Iris pigment epithelial cell (primary cell): ENCODE measurements around the gene CAGE1.
"Not testable (repeated sequence)": the region's sequence is repeated elsewhere in the genome, so short reads cannot be mapped to it uniquely, and the experiment has no call there.

Experiments
- DNase-seq: peaks from one replicate; pipeline ENCODE4 v3.0.0-alpha.2; 2011; ENCODE audit warnings: low read depth

The CAGE1 gene

DNA sequence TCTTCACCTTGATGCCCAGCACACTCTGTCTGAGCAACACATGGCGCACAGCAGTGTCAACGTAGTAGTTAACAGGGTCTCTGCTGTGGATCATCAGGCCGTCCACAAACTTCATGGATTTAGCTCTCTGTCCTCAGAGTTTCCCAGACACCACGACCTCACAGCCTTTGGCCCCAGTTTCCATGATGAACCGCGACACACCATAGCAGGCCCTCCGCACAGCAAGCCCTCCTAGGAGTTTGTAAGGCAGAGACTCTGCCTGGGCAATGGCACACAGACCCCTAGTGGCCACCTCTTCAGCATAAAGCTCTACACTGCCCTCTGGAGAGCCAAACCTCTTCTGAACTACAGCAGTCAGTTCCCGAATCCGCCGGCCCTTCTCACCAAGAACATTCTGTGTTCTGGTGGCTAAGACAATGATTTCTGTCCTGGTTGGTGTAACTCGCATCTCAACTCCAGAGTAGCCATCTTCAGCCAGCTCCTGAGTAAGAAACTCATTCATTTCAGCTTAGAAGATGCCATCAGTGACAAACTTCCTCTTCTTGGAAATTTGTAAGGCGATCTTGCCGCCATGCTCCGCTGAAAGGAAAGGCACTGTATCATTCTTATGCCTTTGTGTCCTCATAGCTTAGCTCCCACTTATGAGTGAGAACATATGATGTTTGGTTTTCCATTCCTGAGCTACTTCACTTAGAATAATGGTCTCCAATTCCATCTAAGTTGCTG, 50.4 kb downstream of the CAGE1 start:
- DNase-seq = not testable (repeated sequence)

DNA sequence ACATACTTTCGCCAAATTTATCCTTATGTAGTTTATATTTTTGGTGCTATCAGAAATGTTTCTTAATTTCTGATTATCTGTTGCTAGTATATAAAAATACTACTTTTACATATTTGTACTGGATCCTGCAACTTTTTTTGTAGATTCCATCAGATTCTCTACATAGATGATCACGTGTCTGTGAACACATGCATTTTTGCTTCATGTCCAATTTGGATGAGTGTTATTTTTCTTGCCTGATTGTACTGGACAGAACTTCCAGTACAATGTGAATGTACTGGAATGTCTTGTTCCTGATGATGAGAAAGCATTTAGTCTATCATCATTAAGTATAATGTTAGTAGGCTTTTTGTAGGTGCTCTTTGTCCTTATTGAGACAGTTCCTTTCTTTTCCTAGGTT, 51.5 kb downstream of the CAGE1 start:
- DNase-seq = no peak

DNA sequence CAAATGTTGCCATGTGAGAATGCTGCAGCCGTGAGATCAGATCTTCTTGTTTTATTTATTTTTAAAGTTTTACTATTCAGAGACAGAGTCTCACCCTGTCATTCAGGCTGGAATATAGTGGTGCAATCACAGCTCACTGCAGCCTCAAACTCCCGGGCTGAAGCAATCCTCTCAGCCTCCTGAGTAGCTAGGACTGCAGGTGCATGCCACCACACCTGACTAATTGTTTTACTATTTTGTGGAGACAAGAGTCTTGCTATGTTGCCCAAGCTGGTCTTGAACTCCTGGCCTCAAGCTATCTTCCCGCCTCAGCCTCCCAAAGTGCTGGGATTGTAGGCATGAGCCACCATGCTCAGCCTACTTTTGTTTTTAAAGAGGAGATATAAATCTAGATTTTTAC, 54.0 kb downstream of the CAGE1 start:
- no peak for DNase-seq

DNA sequence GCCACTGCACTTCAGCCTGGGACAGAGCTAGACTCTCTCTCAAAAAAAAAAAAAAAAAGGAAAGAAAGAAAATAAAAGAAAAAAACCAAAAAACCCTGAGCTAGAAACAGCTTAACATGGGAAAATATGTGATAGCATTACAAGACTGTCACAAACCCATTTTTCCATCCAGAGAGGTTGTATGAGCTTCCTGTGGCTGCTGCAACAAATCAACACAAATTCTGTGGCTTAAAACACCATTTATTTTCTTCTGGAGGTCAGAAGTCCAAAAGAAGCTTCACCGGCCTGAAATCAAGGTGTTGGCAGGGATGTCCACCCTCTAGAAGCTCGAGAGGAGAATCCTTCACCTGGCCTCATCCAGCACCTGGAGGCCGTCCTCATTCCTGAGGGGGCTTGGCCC, 54.9 kb downstream of the CAGE1 start:
- no peak for DNase-seq

DNA sequence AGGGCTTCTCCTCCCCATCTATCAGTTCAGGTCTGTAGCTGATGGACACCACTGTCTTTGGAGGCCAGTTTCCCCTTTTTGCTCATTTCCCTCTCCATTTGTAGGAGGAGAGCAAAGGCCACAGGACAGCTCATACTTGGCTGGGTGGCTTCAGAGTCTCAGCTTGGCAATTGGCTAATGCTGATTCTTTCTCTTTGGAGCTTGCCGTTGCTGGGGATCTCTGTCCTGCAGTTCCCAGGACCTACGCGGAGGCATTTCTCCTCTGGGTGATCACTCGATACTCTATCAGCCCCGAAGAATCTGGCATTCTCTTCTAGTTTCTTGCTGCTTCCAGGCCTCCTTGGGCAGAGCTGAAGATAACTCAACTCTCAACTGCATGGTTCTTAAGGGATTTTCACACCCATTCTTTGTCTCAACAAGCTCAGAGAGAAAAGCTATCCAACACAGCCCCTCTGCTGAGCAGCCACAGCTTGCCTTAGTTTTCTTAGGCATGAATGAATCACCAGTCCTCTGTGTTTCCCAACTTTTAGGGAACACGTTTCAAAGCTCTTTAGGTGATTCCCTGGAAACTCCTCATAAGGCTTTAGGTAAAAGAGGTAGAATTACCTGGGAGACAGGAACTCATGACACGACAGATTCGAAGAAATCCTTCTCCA, 57.3 kb downstream of the CAGE1 start:
- peak; percentile 8 for DNase-seq

DNA sequence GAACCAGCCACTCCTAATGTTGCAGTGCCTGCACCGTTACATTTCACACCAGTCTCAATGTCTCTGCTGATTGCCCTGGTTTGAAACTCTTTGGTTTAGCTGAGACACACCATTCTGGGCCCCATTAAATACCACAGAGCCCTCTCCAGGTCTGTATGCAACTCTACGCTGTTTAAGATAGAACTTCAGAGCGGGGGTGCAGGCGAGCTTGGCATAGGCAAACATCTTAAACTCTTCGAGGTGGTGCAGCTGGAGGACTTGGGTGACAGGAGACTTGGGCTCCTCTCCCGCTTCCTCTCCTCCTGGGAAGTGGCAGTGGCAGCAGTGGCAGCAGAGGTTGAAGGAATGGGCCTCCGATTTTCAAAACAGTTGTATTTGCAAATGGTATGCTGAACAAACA, 58.1 kb downstream of the CAGE1 start:
- no peak for DNase-seq

DNA sequence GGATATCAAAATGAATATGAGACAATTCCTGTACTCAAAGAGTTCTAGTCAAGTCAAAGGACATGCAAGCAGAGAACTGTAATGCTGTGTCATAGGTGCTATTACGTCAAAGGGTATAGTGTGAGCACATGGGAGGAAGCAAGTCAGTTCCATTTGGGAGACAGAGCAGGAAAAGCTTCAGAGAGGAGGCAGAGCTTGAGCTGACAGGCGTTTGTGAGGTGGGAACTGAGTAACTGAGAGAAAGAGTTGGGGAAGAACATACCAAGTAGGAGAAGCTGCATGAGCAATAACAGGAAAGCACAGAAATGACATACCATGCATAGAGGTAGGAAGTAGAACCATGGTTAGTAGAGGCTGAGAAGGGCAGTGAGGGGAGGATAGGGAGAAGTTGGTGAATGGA, 61.3 kb downstream of the CAGE1 start:
- DNase-seq = no peak

DNA sequence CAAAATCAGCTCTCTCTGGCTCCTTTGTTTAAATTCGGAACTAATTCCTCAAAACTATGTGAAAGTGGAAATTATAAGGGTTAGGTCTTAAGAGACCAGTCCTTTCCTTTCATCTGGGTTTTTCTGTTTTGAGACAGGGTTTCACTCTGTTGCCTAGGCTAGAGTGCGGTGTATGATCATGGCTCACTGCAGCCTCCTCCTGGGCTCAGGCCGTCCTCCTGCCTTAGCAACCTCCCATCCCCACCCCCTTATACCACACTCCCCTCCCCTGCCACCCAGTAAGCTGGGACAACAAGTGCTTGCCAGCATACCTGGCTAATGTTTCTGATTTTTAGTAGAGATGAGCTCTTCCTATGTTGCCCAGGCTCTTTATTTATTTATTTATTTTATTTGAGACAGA, 63.8 kb downstream of the CAGE1 start:
- DNase-seq = no peak

DNA sequence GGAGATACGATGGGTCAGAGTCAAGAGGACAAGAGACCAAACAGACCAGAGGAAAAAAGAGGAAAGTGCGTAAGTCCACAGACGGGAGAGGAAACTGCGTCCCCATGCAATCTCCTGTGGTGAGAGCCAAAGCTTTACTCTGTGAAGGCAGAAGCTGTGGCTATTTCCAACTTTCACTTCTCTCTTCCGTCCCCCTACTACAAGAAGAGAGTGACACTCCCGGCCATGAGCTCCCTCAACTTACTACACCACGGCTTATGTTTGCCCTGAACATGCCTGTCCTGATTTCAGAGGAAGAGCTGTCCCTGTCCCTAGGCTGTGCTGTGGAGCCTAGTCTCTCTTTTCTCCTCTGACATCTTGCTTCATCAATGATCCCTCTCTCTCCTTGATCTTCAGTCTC, 65.0 kb downstream of the CAGE1 start:
- no peak for DNase-seq

DNA sequence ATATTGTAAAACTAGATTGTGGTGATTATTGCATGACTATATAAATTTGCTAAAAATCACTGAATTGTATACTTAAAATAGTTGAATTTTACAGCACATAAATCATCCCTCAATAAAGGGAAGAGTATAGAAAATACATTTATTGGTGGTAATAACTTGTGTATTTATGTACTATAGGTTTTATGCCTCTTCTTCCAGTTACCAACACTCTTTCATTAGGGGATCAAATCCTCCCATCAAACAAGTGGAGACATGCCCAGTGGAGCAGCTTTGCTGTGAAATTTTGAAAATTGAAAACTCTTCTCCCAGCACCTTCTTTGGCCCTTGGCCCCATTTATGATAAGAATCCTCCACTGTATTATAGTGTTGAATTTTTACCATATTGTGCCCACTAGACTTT, 66.5 kb downstream of the CAGE1 start:
- DNase-seq = no peak

DNA sequence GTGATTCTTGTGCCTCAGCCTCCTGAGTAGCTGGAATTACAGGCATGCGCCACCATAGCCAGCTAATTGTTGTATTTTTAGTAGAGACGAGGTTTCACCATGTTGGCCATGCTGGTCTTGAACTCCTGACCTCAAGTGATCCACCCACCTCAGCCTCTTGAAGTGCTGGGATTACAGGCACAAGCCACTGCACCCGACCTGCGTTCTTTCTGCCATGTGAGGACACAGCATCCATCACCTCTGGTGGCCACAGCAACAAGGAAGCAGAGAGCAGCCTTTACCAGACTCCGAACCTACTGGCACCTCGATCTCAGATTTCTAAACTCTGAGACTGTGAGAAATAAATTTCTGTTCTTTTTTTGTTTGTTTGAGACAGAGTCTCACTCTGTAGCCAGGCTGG, 67.7 kb downstream of the CAGE1 start:
- not testable (repeated sequence) for DNase-seq

DNA sequence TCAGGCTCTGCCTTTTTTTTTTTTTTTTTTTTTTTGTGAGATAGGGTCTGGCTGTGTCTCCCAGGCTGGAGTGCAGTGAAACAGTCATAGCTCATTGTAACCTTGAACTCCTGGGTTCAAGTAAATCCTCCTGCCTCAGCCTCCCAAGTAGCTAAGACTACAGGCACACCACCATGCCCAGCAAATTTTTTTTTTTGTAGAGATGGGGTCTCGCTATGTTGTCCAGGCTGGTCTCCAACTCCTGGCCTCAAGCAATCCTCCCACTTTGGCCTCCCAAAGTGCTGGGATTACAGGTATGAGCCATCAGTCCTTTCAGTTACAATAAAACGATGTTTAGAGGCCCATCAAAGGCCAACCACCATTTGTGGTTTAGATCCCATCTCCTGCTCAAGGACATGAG, 70.1 kb downstream of the CAGE1 start:
- DNase-seq = not testable (repeated sequence)

DNA sequence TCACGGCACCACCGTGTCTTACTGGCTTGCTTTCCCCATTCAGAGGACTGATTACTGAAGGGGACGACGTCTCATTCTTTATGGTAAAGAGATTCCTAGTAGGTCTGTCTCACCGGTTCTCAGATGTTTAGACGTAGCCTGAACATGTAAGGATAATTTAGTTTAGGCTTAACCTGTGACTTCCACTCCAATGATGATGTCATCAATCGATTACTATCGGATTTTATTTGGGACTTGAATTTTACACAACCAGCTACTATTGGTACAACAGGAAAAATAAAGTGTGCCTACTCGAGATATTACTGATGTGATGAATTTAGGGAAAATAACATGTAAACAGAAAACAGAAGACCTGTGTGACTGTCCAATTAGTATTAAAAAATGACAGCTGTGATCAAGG, 72.0 kb downstream of the CAGE1 start:
- DNase-seq = no peak

DNA sequence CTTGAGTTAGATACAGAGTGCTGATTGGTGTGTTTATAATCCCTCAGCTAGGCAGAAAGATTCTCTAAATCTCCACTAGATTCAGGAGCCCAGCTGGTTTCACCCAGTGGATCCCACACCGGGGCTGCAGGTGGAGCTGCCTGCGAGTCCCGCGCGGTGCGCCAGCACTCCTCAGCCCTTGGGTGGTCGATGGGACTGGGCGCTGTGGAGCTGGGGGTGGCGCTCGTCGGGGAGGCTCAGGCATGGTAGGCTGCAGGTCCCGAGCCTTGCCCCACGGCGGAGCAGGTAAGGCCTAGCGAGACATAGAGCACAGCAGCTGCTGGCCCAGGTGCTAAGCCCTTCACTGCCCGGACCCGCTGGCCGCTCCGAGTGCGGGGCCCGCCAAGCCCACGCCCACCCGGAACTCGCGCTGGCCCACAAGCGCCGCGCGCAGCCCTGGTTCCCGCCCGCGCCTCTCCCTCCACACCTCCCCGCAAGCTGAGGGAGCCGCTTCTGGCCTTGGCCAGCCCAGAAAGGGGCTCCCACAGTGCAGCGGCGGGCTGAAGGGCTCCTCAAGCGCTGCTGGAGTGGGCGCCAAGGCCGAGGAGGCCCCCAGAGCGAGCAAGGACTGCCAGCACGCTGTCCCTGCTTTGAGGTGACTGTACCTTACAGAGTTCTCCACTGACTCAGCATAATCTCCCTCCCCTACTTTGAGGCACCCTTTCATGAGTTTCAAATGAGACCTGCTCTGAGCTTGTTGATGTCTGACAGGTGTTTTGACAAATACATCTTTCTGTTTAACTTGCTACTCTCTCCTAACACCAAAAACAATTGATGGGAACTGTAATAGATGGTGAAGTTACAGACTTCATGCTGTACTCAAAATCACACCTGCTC, 72.6 kb downstream of the CAGE1 start:
- DNase-seq = no peak

DNA sequence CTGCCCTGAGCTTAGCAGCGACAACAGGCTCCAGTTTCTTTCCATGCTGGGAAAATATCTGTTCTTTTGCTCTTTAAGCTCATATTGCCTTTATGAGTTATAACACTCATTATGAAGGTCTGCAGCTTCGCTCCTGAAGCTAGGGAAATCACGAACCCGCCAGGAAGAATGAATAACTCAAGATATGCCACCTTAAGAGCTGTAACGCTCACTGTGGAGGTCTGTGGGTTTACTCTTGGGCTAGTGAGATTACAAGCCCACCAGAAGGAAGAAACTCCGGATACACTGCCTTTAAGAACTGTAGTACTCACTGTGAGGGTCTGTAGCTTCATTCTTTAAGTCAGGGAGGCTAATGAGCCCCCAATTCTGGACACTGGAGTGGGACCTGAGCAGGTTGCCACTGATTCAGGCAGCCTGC, 73.6 kb downstream of the CAGE1 start:
- no peak for DNase-seq

DNA sequence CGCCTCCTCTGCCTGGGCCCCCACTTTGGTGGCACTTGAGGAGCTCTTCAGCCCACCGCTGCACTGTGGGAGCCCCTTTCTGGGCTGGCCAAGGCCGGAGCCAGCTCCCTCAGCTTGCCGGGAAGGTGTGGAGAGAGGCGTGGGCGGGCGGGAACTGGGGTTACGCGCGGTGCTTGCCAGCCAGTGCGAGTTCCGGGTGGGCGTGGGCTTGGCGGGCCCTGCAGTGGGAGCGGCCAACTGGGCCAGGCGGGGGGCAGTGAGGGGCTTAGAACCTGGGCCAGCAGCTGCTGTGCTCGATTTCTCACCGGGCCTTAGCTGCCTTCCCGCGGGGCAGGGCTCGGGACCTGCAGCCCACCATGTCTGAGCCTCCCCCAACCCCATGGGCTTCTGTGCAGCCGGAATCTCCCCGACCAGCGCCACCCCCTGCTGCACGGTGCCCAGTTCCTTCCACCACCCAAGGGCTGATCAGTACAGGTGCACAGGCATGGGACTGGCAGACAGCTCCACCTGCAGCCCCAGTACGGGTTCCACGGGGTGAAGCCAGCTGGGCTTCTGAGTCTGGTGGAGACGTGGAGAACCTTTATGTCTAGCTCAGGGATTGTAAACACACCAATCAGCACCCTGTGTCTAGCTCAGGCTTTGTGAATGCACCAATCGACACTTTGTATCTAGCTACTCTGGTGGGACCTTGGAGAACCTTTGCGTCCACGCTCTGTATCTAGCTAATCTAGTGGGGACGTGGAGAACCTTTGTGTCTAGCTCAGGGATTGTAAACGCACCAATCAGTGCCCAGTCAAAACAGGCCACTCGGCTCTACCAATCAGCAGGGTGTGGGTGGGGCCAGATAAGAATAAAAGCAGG, 74.2 kb downstream of the CAGE1 start:
- DNase-seq = not testable (repeated sequence)

DNA sequence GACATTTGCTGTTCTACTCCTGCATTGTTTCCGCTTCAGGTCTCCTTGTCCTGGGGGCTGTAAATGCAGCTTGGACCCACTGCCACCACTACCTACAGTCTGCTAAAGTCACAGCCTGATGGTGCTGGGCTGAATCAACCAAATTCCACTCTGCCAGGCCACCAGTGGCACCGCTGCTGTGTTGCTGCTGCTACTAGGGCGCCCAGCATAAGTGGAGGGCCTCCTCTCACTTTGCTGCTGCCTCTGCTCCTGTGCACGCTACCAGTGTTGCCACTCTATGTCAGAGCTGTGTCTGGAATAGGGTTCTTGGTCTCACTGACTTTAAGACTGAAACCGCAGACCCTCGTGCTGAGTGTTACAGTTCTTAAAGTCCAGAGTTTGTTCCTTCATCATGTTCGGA, 75.1 kb downstream of the CAGE1 start:
- DNase-seq = no peak

DNA sequence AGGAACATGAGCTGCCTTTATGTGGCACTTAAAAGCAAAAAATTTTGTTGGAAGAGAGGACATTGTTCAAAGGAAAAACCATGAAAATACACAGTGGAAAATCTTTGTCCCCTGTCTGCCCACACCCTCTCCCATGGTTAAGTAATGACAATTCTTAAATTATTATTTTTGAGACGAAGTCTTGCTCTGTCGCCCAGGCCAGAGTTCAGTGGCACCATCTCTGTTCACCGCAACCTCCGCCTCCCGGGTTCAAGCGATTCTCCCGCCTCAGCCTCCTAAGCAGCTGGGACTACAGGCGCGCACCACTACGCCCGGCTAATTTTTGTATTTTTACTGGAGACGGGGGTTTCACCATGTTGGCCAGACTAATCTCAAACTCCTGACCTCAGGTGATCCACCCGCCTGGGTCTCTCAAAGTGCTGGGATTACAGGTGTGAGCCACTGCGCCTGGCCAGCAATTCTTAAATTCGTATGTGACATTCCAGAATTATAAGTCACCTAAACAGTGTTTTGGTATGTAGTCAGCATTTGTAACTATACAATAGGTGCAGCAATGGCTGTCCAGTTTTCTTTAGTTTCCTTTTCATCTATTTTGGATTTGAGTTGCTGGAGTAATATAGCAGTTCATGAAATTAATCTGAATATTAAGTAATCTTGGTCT, 75.9 kb downstream of the CAGE1 start:
- DNase-seq = no peak

DNA sequence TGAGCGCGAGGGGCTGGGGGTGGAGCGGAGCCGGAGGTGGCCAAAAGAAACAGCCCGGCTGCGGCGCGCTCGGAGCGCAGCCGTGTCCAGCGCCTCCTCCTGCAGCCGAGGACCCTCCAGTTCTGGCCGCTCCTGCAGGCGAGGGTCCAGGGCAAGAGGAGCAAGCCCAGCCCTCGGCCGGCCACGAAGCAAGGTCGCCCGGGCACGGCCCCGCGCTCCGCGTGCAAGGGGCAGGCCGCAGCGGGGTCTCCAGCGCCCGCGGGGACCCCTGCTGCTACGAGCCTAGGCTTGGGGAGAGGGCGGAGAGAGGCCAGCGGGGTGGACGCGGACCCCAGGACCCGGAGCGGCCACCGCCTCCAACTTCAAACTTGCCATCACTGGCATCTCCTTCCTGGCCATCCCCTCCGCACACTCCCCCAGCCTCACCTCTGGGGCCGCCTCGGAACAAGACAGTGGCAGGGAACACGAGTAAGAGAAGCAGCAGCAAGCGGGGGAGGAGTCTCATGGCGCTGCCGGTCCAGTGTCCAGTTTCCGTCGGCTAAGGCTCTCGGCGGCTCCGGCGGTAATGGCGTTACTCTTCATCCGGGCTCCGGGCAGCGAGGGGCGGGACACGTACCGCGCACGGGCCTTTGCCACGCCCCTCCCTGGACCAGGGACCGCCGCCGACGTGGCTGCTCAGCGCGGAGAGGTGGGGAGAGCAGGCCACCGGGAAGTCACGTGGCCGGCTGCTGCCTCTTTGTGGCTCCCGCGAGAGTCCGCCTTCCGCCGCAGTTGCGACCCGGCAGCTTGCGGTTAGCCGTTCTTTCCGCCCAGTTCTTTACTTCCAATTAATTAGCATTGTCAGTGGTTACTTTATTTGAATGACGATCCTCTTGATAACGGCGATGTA, 76.7 kb downstream of the CAGE1 start, which contains the start of gene SSR1:
TSS of gene SSR1 (minus strand) at position 584 of the 889 bp plus-strand sequence. CDS start at position 505, 79 bp downstream.
- DNase-seq = peak; percentile 98

DNA sequence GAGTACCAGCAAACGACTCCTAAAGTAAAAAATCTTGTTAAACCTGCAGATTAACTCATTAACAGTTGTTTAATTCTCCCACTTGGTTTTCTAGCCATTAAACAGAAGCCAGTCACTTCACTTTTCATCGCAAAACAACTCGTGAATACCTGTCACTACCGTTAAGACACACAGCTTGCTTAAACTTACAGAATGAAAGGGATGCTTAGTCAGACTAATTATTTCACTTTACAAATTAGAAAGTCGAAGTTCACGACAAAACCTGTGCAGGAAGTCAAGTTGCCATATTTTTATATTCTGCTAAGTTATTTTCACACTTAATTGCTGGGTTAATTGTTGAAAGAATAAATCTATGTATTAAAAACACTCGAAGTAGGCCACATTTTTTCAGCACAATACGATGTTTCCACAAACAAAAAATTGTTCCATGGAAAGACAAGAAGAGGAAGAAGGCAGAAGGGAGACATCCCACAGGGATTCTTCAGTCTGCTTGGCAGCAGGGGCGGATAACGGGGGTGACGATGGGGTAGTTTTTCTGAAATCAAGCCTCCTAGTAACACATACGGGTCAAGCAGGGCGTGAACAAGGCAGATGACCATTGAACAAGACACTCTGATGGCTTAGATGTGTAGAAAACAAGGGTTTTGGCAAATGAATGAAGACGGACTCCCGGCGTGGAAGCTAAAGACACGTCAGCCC, 77.5 kb downstream of the CAGE1 start:
- peak; percentile 58 for DNase-seq
